WERI-Rb-1 (cell line): Measurements from ENCODE around the gene TOM1L2.

Experiments
- DNase-seq: peaks from one replicate; pipeline ENCODE4 v3.0.0-alpha.2; 2020
- H3K27ac ChIP-seq: fragments of 250-450 bp; sonication (Bioruptor Pico); 2 replicates; pipeline ENCODE4 v1.5.1; 2020; ENCODE audit warnings: mild to moderate bottlenecking, moderate library complexity
- H3K27me3 ChIP-seq: fragments of 250-450 bp; sonication (Bioruptor Pico); 2 replicates; pipeline ENCODE4 v1.5.1; 2021; ENCODE audit warnings: mild to moderate bottlenecking, low read depth, moderate library complexity; ENCODE audit not compliant: insufficient read depth, severe bottlenecking
- H3K36me3 ChIP-seq: fragments of 250-450 bp; sonication (Bioruptor Pico); 2 replicates; pipeline ENCODE4 v1.5.1; 2020; ENCODE audit warnings: mild to moderate bottlenecking, moderate library complexity
- H3K4me3 ChIP-seq: 2 replicates; pipeline ENCODE4 v1.5.1; 2011; ENCODE audit warnings: low read depth, mild to moderate bottlenecking, control low read depth, low read length
- H3K9me3 ChIP-seq: fragments of 250-450 bp; sonication (Bioruptor Pico); 2 replicates; pipeline ENCODE4 v1.5.1; 2021; ENCODE audit warnings: mild to moderate bottlenecking, moderate library complexity; ENCODE audit not compliant: severe bottlenecking
- CTCF ChIP-seq: IDR thresholded peaks from 2 replicates; pipeline ENCODE4 v1.5.1; 2011; ENCODE audit warnings: low read depth, mild to moderate bottlenecking, control low read depth, inconsistent platforms, low read length

Gene TOM1L2

GRCh38 chr17:17826342-17826713 is 145.9 kb downstream of the TOM1L2 start:
- TF ChIP-seq CTCF: no peak
- H3K36me3 ChIP-seq: peaks cover 31% of the 10 kb centered on the region
- H3K27me3 ChIP-seq: no peaks in the 10 kb centered on the region
- H3K9me3 ChIP-seq: no peaks in the 10 kb centered on the region
- DNase-seq: no peak
- H3K4me3 ChIP-seq: no peak overlapping the region
- no peak overlapping the region for H3K27ac ChIP-seq

- H3K27ac ChIP-seq: peak overlapping the region; percentile 98
- H3K36me3 ChIP-seq: peaks cover 43% of the 10 kb centered on the region
- no peaks in the 10 kb centered on the region for H3K27me3 ChIP-seq
- TF ChIP-seq CTCF: no peak
- no peak overlapping the region for H3K4me3 ChIP-seq
- no peaks in the 10 kb centered on the region for H3K9me3 ChIP-seq
- no peak for DNase-seq
Observed at GRCh38 chr17:17824783-17825614, 147.2 kb downstream of the TOM1L2 start.

GRCh38 chr17:17824119-17824782 is 147.9 kb downstream of the TOM1L2 start:
- peaks cover 43% of the 10 kb centered on the region for H3K36me3 ChIP-seq
- peak overlapping the region; percentile 98 for H3K27ac ChIP-seq
- no peak for TF ChIP-seq CTCF
- DNase-seq: peak; percentile 51
- peak overlapping the region; percentile 26 for H3K4me3 ChIP-seq
- H3K27me3 ChIP-seq: no peaks in the 10 kb centered on the region
- no peaks in the 10 kb centered on the region for H3K9me3 ChIP-seq

GRCh38 chr17:17823433-17824118 is 148.6 kb downstream of the TOM1L2 start:
- peak; percentile 89 for DNase-seq
- no peaks in the 10 kb centered on the region for H3K9me3 ChIP-seq
- no peaks in the 10 kb centered on the region for H3K27me3 ChIP-seq
- H3K27ac ChIP-seq: peak overlapping the region; percentile 98
- peak overlapping the region; percentile 46 for H3K4me3 ChIP-seq
- no peak for TF ChIP-seq CTCF
- peaks cover 48% of the 10 kb centered on the region for H3K36me3 ChIP-seq

GRCh38 chr17:17822616-17823015 is 149.6 kb downstream of the TOM1L2 start:
- peak overlapping the region; percentile 59 for H3K27ac ChIP-seq
- H3K9me3 ChIP-seq: no peaks in the 10 kb centered on the region
- no peaks in the 10 kb centered on the region for H3K27me3 ChIP-seq
- H3K36me3 ChIP-seq: peaks cover 53% of the 10 kb centered on the region
- no peak for TF ChIP-seq CTCF
- DNase-seq: no peak
- peak overlapping the region; percentile 46 for H3K4me3 ChIP-seq
